Measurements from ENCODE around the gene PRCC. TPM values are rescaled to one million over a fixed set of nuclear protein-coding genes. Genes with fewer than 3 reads are reported as not detected.

The PRCC gene
- total RNA-seq, 2 donors from 2014 or later: 22.9 to 34.5 TPM

DNA sequence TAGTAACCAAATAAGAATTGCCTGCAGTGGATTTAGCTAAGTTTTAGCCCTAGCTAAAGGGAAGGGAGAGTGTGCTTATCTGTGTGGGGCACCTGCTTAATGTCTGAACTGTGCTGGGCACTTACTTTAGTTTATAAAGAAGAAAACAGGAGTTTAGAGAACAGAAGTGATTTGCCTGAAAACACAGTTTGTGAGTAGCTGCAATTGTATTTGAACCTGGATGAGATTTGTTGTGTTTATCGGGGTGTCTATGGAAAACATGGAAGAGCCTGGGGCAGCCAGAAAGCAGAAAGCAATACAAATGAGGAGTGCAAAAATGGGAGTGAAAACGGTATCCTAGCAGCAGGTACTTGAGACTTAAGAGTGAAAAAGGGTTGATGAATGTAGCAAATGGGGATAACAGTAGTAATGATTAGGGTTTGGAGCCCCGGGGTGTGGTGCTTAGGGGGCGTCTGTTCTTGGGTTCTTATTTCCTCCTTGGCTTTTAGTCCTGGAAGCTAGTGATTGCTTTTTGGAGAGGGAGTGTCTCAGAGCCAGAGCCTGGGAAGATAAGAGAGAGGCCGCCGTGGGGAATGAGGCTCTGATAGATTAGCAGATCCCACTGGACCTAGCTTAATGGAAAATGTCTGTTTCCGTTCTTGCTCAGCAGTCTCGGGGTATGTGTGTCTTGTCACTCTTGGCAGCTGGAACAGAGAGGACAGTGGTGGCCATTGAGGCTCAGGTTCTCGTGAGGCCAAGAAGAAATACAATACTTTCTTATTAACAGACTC is 5.6 kb downstream of the PRCC start:
- TF ChIP-seq, protein P1, sequence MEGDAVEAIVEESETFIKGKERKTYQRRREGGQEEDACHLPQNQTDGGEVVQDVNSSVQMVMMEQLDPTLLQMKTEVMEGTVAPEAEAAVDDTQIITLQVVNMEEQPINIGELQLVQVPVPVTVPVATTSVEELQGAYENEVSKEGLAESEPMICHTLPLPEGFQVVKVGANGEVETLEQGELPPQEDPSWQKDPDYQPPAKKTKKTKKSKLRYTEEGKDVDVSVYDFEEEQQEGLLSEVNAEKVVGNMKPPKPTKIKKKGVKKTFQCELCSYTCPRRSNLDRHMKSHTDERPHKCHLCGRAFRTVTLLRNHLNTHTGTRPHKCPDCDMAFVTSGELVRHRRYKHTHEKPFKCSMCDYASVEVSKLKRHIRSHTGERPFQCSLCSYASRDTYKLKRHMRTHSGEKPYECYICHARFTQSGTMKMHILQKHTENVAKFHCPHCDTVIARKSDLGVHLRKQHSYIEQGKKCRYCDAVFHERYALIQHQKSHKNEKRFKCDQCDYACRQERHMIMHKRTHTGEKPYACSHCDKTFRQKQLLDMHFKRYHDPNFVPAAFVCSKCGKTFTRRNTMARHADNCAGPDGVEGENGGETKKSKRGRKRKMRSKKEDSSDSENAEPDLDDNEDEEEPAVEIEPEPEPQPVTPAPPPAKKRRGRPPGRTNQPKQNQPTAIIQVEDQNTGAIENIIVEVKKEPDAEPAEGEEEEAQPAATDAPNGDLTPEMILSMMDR (IDR thresholded peaks at IDR 0.05): no peak
- H3K4me3 ChIP-seq: no peak overlapping the region
- H3K27ac ChIP-seq: no peak overlapping the region
- no peaks in the 10 kb centered on the region for H3K36me3 ChIP-seq
- H3K27me3 ChIP-seq (replicated peaks; ENCODE audit: insufficient read depth): no peaks in the 10 kb centered on the region
- H3K4me1 ChIP-seq (ENCODE audit: control insufficient read depth in 1 of 2, low read depth in 2 of 2): peaks cover 15 to 69% of the 10 kb centered on the region in 2 donors
- ATAC-seq (ENCODE audit: insufficient number of reproducible peaks, low FRiP score, low read depth) (no peak), DNase-seq (ENCODE audit: low spot score) (no peak)
- no peaks in the 10 kb centered on the region for H3K9me3 ChIP-seq

DNA sequence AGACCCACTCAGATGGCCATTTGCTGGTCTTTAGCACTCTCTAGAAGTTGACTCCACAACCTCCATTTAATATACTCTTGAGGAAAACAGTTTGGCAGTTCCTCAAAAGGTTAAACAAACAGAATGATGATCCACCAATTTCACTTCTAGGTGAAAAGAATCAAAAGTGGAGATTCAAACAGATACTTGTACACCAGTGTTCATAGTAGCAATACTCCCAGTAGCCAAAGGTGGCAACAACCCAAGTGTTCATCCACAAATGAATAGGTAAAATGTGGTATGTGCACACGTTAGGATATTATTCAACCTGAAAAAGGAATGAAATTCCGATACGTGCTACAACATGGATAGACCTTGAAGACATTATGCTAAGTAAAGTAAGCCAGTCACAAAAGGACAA is 6.3 kb downstream of the PRCC start:
- H3K36me3 ChIP-seq: no peaks in the 10 kb centered on the region
- no peaks in the 10 kb centered on the region for H3K9me3 ChIP-seq
- TF ChIP-seq, protein P1 (IDR thresholded peaks at IDR 0.05): no peak
- no peak for DNase-seq (ENCODE audit: low spot score)
- H3K4me3 ChIP-seq: no peak overlapping the region
- no peak for ATAC-seq (ENCODE audit: insufficient number of reproducible peaks, low FRiP score, low read depth)
- no peaks in the 10 kb centered on the region for H3K27me3 ChIP-seq (replicated peaks; ENCODE audit: insufficient read depth)
- H3K27ac ChIP-seq: no peak overlapping the region
- peaks cover 12 to 65% of the 10 kb centered on the region in 2 donors for H3K4me1 ChIP-seq (ENCODE audit: control insufficient read depth in 1 of 2, low read depth in 2 of 2)

DNA sequence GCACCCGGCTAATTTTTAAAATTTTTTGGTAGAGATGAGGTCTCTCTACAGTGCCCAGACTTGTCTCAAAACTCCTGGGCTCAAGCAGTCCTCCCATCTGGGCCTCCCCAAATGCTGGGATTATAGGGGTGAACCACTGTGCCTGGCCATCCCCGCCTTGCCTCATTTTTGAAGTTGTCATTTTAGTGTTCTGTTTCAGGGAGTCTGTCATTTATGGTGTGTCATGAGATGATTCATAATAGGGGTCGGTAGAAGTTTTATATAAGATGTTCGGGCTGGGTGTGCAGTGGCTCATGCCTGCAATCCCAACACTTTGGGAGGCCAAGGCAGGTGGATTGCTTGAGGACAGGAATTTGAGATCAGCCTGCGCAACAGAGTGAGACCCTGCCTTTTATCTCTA is 8.5 kb downstream of the PRCC start:
- H3K4me1 ChIP-seq (ENCODE audit: control insufficient read depth in 1 of 2, low read depth in 2 of 2): peaks cover 4 to 46% of the 10 kb centered on the region in 2 donors

DNA sequence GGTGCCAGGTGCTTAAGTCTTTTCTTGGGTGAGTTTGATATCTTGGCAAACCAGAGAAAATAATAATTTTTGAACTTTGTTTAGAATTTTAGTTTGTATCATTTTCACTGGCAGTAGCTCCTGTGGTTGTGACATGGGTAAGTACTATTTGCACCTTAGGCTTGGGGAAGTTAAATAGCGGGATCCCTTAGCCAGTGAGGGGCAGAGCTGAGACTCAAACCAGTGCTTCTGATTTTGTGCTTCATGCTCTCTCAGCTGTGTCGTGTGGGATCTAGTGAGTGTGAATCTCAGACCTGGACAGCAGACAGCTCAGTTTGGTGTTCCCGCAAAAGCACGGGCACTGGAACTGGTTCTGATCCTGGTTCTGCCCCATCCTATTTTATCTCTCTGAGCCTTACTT is 9.6 kb downstream of the PRCC start:
- Histone ChIP-seq H3K9me3 (no peaks in the 10 kb centered on the region), H3K4me1 (ENCODE audit: control insufficient read depth in 1 of 2, low read depth in 2 of 2) (peaks cover 3 to 48% of the 10 kb centered on the region in 2 donors), H3K36me3 (no peaks in the 10 kb centered on the region), H3K27ac (no peak overlapping the region), H3K4me3 (no peak overlapping the region), H3K27me3 (replicated peaks; ENCODE audit: insufficient read depth) (no peaks in the 10 kb centered on the region)
- DNase-seq (ENCODE audit: low spot score) (no peak), ATAC-seq (ENCODE audit: insufficient number of reproducible peaks, low FRiP score, low read depth) (no peak)
- TF ChIP-seq, protein P1 (IDR thresholded peaks at IDR 0.05): no peak

More for the DNA sequence above, 8.5 kb downstream of the PRCC start:
- Histone ChIP-seq H3K36me3 (no peaks in the 10 kb centered on the region), H3K27me3 (replicated peaks; ENCODE audit: insufficient read depth) (no peaks in the 10 kb centered on the region), H3K9me3 (no peaks in the 10 kb centered on the region), H3K27ac (no peak overlapping the region), H3K4me3 (no peak overlapping the region)
- TF ChIP-seq, protein P1 (IDR thresholded peaks at IDR 0.05): no peak
- ATAC-seq (ENCODE audit: insufficient number of reproducible peaks, low FRiP score, low read depth) (no peak), DNase-seq (ENCODE audit: low spot score) (no peak)

DNA sequence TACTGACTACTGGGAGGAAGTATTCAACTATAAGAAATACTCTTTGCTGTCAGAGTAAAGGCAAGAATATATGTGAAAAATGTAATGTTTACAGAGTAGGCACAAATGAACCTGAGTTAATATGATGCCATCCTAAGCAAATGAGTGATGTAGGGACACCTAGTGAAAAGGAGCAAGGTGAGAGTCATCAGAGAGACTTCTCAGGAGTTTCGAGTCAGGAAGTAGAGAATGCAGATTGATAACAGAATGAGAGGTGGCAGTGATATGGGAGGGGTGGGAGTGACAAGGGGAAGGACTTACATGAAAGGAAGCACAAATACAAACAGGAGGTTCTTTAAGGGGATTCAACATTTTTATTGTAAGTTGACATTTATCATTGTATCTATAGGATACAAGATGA is 10.2 kb downstream of the PRCC start:
- no peak for DNase-seq (ENCODE audit: low spot score)
- Histone ChIP-seq H3K27me3 (replicated peaks; ENCODE audit: insufficient read depth) (no peaks in the 10 kb centered on the region), H3K36me3 (peaks cover 4% of the 10 kb centered on the region), H3K4me3 (no peak overlapping the region), H3K9me3 (no peaks in the 10 kb centered on the region), H3K27ac (no peak overlapping the region), H3K4me1 (ENCODE audit: control insufficient read depth in 1 of 2, low read depth in 2 of 2) (peaks cover 3 to 45% of the 10 kb centered on the region in 2 donors)
- TF ChIP-seq, protein P1 (IDR thresholded peaks at IDR 0.05): no peak
- ATAC-seq (ENCODE audit: insufficient number of reproducible peaks, low FRiP score, low read depth): no peak
